ACHN (cell line): Measurements from ENCODE around the gene LYST.

Source experiments
- DNase-seq: peaks from one replicate; pipeline ENCODE4 v3.0.0-alpha.2; 2015
- in situ Hi-C: cut with HindIII; loops from 2 replicates; pipeline ENCODE4 v1.10.0; 2017; ENCODE audit warnings: low sequenced_read_pairs, low pct_ligation_motif_present, low pct_unique_long_range_greater_than_20kb

Gene LYST

DNA sequence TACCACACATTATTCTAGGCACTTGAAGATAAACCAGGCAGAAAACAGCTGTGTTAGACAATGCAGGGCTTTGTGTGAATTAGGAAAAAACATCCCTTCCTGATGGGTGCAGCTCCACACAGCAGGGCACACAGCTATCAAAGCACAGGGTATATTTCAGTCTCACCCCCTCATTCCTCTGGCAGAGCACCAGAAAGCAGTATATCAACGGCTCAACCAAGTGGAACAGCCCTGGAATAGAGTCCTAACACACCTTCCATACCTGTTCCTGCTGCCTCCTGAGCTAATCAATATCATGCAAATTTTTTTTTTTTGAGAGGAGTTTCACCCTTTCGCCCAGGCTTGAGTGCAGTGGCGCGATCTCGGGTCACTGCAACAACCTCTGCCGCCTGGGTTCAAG lies 32.1 kb downstream of the LYST start:
- in situ Hi-C loops = no loop called here
- DNase-seq = peak; percentile 17

DNA sequence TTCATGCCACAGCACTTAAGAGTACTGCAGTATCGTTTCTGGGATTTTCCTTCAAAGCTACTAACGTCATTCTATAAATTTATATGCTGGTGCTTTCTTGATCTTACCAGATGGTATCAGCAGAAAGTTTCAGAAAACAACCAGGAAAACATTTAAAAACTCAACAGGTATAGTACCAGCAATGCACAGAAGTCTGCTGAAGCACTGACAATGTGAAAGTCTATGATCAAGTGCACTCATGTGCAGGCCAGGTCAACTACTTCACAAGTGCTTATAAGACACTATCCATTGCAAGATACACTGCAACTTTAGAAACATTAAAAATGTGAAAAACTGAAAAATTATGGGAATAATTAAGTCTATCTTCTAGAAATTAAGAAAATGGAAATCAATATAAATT lies 34.7 kb downstream of the LYST start:
- in situ Hi-C loops = no loop called here

DNA sequence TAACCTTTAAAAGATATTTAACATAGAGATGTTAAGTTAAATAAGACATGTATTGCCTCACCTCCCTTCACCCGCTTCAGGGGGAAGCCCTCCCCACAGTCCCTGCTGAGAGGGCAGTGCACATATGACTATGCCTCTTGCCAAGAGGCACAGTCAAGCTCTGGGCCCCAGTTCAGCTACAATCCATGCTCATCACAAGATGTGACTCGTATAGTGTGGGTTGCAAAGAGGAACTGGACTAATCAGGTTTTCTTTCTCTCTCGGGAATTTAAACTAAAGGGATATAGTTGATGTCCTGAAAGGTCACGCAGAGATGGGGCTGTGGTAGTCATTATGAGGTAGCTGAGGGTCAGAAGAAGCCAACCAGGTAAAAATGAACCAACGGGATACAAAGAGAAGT lies 35.6 kb downstream of the LYST start:
- peak; percentile 50 for DNase-seq
- in situ Hi-C loops = no loop called here

More for the DNA sequence above, 34.7 kb downstream of the LYST start:
- DNase-seq = no peak

DNA sequence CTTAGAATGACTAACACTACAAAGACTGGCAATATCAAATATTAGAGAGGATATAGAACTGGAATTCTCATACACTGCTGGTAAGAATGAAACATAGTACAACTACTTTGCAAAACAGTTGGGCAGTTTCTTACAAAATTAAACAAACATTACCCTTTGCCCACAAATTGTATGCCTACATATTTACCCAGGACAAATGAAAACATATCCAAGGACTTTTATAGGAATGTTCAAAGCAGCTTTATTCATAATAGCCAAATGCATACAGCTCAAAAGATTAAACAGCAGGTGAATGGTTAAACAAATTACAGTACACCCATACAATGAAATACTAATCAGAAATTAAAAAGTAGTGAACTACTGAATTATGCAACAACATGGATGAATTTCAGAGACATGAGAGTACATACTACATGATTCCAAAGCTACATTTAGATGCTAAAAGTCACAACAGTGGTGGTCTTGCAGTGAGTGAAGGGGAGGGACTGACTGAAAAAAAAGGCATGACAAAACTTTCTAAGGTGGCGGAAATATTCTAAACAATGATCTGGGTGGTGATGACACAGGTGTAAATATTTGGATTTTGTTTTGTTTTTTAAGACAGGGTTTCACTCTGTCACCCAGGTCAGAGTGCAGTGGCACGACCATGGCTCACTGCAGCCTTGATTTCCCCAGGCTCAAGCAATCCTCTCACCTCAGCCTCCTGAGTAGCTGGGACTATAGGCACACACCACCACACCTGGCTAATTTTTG lies 40.4 kb downstream of the LYST start:
- no peak for DNase-seq

DNA sequence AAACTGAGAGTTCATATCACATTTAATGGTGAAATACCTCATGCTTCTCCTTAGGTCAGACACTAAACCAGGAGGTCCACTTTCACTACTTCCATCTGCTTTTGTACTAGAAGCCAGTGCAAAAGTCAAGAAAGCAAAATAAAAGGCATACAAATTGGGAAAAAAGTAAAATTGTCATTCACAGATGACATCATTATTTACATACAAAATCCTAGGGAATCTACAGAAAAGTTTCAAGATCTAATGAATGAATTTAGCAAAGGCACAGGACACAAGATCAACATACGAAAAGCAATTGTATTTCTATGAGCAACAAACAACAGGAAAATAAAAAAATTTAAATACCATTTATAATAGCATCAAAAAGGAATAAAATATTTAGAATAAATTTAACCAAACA lies 41.5 kb downstream of the LYST start:
- in situ Hi-C loops = no loop called here
- DNase-seq = no peak

More for the DNA sequence above, 40.4 kb downstream of the LYST start:
- in situ Hi-C loops = no loop called here

DNA sequence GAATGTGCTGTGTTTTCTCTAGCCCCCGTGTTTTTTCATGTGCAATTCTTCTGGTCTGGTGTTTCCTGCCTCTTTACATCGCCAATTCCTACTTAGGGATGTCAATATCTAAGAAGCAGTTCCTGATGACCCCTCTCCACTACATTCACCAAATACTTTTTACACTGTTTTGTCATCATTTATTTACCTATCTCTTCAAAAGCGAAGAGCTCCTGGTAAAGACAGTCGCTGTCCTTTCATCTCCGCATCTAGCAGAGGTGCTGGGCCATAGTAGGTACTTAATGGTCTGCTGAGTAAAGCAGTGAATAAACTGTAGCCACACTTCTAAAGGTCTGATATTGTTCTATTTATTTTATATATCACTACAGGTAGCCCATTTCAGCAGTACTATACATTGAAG lies 43.0 kb downstream of the LYST start:
- in situ Hi-C loops = no loop called here
- no peak for DNase-seq

DNA sequence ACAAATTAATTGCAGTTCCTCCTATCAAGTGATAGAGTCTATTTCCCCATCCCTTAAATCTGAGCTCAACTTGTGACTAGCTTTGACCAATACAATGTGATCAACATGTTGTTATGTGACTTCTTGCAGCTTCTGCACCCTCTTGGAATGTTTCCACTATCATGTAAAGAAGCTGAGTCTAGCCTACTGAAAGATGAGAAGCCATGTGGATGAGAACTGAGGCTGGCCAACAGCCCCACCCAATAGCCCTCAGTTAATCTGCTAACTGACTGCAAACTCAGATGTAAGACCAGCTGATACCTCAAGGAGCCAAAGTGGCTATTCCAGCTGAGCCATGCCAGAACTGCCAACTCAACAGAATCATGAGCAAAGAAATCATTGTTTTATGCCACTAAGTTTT lies 44.0 kb downstream of the LYST start:
- no peak for DNase-seq
- in situ Hi-C loops = no loop called here

DNA sequence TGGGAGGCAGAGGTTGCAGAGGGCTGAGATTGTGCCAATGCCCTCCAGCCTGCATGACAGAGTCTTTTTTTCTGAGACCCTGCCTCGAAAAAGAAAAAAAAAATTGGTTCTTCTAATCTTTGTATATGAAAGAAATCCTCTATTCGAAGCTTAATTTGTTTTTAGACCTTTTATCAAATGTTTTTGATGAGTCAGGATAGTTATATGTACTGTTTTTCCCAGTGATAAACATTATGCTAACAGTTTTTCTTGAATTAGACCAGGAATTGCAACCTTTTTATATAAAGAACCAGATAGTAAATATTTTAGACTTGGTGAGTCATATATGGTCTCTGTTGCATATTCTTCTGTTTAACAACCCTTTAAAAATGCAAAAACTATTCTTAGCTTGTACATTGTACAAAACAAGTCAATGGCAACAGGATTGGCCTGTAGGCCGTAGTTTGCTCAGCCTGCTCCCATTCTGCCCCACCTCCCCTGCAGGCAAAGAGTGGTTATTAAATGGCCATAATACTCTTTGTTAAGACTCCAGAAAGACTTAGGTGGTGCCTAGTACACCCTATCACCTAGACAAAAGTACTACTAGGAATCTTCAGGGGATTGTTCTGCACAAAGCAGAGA lies 45.2 kb downstream of the LYST start:
- in situ Hi-C loops = no loop called here
- no peak for DNase-seq

DNA sequence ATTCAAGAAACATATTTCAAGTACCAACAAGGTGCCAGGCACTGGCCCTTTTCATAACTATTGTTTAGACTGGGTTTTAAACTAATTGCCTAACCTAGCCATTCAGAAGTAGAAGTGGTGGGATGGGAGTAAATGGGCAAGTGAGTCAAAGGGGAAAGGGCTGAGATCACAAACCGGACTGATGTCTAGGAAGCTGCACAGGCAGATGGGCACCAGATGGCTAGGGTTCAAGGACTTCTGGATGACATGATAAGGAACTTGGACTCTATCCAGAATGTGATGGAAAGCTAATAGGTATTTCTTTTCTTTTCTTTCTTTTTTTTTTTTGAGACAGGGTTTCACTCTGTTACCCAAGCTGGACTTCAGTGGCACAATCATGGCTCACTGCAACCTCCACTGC lies 46.6 kb downstream of the LYST start:
- no peak for DNase-seq
- in situ Hi-C loops = no loop called here

DNA sequence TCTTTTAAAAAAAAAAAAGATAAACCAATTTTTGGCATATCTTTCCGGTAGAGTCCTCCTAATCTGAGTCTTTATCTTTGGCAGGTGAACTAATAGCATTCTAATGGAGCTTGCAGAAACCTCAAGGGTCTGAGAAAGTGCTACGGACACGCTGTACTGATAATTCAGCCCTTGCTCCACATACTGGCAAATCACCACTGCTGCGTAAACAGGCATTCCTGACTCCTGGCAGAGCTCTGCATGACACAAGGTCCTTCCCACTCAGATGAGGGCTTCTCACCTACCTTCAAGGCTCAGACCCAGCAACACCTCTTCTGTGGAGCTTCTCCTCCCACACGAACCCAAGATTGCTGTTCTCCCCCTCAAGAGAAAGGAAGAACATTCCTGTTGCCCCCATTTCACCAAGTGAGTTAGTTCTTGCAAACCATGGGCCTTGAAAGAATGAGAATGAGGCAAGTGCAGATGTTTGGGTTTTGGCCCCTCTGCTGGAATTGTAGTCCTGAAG lies 48.0 kb downstream of the LYST start:
- in situ Hi-C loops = no loop called here

DNA sequence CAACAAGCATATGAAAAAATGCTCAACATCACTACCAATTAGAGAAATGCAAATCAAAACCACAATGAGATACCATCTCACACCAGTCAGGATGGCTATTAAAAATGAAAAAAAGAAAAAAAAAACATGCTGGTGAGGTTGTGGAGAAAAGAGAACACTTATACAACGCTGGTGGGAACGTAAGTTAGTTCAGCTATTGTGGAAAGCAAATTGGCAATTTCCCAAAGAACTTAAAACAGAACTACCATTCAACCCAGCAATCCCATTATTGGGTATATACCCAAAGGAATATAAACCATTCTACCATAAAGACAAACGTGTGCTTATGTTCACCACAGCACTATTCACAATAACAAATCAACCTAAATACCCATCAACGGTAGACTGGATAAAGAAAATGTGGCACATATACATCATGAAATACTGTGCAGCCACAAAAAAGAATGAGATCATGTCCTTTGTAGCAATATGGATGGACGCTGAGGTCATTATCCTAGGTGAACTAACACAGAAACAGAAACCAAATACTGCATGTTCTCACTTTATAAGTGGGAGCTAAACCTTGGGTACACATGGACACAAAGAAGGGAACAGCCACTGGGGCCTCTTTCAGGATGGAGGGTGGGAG lies 49.5 kb downstream of the LYST start:
- in situ Hi-C loops = no loop called here
- no peak for DNase-seq

More for the DNA sequence above, 48.0 kb downstream of the LYST start:
- no peak for DNase-seq

DNA sequence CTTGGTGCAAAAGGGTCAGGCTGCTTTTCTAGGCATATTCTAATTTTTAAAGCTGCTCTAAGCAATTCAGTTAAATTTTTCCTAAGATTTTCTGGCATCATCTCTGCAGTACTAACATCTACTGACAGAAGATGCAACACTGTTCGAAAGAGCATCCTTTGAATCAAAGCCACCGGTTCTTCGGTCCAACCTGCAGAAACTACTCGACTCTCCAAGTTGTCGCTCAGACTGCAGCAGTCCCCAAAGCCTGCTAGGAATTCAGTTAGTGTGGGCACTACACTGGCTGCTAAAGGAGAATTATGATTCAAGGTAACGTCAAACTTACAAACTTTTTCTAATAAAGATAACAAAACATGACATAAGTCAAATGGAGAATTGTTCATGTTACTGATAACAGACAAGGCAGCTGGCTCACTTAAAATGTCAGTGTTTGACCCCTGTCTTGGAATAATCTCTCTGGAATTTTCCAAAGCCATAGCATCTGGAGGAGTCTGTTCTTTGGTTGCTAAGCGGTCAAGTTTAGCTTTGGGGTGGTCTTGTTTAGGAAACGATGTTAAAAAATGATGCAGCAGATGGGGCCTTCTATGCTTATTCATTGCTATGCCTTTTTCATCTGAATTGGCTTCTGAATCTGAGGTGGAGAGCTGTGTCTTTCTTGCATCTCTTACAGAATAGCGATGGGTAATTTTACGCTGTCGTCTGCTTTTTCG lies 56.9 kb downstream of the LYST start:
- no peak for DNase-seq
- in situ Hi-C loops = no loop called here

DNA sequence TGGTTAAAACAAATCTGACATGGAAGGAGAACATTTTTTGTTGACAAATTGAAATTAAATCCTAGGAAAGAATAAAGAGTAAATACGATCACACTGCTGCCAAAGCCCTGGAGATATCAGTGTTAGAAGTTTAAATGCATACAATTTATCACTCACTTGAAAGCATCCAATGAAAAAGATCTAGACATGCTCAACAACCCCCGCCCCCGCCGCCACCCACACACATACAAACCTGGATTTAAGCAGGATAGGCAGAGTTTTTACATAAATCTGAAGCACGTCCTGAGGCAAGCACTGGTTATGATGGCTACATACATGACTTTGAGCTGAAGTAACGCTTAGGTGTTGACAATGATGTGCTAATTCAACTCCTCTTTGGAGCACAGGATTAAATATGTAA lies 58.5 kb downstream of the LYST start:
- in situ Hi-C loops = no loop called here
- DNase-seq = no peak

DNA sequence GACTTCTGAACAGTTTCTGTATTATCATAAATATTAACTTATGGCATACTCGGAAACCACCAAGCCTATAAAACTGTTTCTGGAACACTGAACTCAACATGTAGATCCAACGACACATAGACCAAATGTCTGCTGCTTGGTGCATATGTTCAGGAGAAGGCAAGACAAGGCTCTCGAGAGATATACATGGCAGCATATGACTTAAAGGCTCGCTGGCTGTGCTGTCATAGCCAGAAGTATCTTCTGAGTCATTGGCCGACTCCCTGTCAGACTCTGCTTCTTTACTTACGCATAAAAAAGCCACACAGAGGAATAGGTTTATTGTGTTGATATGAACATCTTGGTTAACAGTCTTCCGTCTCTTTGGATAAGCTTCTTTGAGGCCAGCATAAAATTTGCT lies 60.6 kb downstream of the LYST start:
- DNase-seq = no peak
- in situ Hi-C loops = no loop called here

DNA sequence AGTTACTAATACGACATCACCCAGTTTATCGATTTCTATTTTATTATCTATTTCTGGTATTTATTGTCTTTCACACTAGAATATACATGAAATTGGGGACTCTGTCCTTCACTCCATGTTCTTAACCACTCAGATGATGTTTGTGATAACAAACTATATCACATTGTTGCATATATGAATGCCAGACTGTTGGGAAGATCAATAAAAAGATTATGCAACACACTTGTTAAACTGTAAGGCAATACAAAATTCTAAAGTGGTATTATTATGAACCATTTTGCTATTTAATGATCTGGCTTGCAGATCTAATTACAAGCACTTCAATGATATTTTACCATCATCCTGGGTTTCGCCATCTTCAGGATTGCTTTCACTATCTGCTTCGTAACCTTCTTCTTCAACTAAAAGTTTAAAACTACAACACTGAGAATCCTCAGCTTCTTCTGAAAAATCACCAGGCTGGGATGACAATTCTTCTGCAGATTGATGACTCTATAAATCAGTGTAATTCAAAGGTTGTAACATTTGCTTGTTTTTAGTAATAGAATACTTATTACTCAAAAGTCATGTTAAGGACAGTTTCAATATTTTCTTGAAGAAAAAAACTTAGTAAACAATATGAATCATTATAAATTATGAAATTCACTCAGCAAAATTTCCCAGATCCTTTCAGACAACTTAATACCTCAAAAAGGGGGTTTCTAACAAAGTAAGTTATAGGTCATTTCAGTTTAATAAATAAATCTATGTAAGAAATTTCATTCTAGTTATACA lies 63.9 kb downstream of the LYST start:
- in situ Hi-C loops = no loop called here
- no peak for DNase-seq

DNA sequence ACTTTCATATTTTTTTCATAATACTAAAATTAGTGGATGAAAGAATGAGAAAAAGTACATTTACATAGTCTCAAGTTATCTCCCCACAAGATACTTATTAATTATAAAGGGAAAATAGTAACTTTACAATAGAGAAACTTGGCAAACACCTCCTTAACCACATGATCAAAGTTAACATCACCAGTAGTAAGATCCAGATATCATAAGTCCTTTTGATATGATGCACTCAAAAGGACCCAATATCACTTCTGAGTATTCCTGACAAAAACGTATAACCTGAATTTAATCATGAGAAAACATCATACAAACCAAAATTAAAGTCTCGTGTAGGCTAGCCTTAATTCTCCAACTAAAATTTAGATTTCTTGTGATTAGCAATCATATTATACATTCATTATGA lies 67.4 kb downstream of the LYST start:
- in situ Hi-C loops = no loop called here
- no peak for DNase-seq

DNA sequence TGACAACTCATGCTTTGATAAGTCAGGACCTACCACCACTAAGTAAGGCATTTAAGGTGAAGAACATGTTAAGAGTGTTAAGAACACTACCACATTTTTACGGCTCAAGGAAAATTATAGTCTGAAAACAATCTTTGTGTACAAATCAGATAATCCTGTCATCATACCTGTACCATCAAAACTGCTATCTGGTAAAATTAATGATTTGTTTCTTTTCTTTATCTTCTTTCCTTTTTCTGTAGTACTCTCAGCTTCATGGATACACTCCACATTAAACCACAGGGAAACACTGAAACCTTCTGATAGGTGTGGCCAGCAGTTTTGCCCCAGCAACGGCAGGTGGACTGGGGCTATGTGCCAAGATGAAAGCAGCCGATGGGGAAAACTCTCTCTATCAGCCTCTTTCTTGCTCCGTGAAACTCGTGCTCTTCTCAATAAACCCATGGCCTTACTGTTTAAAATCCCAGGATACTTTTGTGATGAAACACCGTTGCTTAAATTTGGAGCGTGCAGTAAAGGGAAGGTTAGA lies 75.1 kb downstream of the LYST start:
- DNase-seq = no peak
- in situ Hi-C loops = no loop called here

DNA sequence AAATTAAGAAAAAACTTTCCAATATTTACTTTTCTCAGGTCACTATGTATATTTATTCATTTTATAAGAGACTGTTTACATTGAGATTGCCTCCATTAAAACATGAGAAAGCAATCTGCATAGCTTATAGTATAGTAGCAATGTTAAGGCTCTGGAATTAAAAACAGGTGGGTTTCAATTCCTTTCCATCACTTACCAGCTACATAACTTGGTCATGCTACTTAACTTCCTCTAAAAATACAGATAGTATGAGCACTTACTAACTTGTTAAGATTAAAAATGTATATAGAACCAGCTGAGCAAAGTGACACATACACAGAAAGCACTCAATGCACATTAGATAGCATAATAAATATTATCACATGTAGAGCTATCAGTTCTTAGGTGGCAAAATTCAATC lies 76.6 kb downstream of the LYST start:
- in situ Hi-C loops = no loop called here
- DNase-seq = no peak
